Vagina (tissue), 2 donors: Measurements from ENCODE around the gene TBX21.

Experiments used
- POLR2AphosphoS5 ChIP-seq, 2 donors: sonication (generic); formaldehyde crosslinking; IDR thresholded peaks; one replicate each; pipeline ENCODE4 v1.9.0; 2017; ENCODE audit warnings: antibody characterized with exemption in 2 of 2, mild to moderate bottlenecking in 2 of 2, low read depth in 1 of 2; ENCODE audit not compliant: insufficient read depth in 1 of 2
- TF ChIP-seq, protein P1 (sequence below), 3 experiments: fragments of 450-650 bp in 2 of 3; fragments of 200-600 bp in 1 of 3; sonication (generic) in 1 of 3; IDR thresholded peaks; one replicate each; pipeline ENCODE4 v1.5.1; 2017 to 2019; ENCODE audit warnings: antibody characterized with exemption in 3 of 3, mild to moderate bottlenecking in 2 of 3, moderate library complexity in 2 of 3

DNA sequence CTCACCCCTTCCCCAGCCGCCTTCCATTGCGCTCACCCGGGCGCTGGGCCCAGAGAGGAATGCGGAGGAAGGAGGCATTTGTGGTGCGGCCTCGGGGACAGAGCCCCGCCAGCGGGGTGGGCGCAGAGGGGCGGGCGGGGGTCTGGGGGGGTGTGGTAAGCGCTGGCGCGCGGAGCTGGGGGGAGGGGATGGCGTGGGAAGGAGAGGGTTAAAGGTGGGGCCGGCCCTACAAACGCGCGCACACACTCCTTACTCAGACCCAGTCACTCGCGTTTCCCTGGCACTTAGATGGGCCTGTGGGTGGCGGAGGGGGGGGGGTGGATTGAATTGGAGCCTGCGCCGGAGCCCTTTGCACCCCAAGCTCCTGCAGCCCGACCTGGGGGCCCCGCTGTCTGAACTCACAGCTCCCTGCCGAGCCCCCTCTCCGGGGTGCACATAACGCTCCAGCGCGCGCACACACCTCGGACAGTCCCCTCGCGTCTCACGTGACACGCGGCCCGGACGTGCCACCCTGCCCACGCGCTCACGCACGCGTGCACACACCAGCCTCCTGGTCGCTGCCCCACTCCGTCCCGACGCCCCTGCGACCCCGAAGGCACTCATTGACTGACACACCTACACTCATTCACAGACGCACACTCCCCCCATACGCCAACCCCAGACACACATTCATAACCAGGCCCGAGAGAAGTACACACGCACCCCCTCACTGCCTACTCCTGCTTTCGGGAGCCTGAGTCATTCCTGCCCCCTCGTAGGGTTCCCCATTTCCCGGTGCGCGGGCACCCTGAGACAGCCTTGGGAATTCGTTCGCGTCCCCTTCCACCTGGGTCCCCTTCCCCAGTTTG is 38.2 kb upstream of the TBX21 start:
- TF ChIP-seq, protein P1, sequence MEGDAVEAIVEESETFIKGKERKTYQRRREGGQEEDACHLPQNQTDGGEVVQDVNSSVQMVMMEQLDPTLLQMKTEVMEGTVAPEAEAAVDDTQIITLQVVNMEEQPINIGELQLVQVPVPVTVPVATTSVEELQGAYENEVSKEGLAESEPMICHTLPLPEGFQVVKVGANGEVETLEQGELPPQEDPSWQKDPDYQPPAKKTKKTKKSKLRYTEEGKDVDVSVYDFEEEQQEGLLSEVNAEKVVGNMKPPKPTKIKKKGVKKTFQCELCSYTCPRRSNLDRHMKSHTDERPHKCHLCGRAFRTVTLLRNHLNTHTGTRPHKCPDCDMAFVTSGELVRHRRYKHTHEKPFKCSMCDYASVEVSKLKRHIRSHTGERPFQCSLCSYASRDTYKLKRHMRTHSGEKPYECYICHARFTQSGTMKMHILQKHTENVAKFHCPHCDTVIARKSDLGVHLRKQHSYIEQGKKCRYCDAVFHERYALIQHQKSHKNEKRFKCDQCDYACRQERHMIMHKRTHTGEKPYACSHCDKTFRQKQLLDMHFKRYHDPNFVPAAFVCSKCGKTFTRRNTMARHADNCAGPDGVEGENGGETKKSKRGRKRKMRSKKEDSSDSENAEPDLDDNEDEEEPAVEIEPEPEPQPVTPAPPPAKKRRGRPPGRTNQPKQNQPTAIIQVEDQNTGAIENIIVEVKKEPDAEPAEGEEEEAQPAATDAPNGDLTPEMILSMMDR (IDR thresholded peaks at IDR 0.05): no peak
- no peak for TF ChIP-seq POLR2AphosphoS5 (IDR thresholded peaks at IDR 0.05; ENCODE audit: insufficient read depth in 1 of 2, low read depth in 1 of 2)
